Dermis blood vessel endothelial cell (primary cell): ENCODE results near the gene BLOC1S5. TPM values are rescaled to one million over a fixed set of nuclear protein-coding genes. Genes with fewer than 3 reads are reported as not detected.
"Not testable (repeated sequence)": the region's sequence is repeated elsewhere in the genome, so short reads cannot be mapped to it uniquely, and the experiment has no call there.

ENCODE experiments used
- DNase-seq: peaks from one replicate; pipeline ENCODE4 v3.0.0; 2010
- total RNA-seq: library from RNA; depleted of rRNA; stranded (reverse); fragments of >200 nt; gene quantifications from 2 replicates; pipeline ENCODE4 v1.2.3, GENCODE V29; 2014

Gene BLOC1S5
- total RNA-seq, 1 donor from 2014 or later = 23.7 TPM

DNA sequence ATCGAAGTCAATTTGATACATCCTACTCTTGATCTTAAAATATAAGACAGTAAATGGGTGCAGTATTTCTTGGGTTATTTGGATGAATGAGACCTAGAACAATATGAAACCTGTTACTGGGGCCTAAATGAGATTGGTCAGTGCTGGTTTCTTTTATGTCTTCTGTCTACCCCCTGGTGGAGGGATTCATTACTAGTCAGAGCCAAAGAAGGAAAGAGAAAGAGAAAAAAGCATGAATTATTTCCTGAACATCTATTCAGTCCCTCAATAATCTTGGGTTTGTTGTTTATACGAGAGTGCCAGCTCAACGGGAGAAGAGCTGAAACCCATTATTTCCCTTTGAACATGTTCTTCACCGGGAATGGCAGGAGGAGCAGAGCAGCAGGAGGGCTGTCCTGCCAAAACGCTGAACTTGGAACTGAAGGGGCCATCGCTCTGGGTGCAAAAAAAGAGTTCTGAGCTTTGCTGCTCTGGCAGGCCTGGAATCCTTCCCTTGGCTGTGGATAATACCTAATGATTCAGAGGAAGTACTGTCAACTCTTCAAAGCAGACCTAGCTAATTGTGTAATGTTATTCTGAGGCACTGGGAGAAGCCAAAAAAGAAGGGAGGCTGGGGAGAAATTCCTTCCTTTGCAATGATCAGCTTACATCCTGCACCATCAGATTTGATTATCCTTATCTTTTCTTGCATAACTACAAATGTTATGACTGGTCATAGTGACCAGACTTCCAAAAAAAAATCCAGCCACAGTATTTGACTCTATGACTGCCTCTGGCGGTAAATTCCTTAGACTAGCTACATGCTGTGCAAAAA lies 72.0 kb downstream of the BLOC1S5 start:
- peak; percentile 90 for DNase-seq

DNA sequence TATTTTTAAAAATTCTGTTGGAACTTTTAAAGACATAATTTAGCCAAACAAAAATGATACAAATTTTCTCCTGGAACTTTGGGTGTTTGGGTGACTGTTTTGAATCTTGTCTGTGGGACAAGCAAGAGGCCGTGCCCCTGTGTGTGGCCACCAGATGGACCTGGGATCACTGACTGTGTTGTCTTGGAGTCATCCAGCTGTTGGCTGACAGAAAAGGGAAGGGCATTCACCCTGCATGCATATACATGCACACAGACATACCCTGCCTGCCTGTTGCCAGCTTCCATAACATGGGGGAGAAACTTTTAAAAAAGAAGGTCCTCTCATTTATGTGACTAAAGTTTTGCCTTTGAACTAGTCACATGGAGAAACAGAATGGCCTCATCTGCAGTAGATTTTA lies 72.7 kb downstream of the BLOC1S5 start:
- no peak for DNase-seq

DNA sequence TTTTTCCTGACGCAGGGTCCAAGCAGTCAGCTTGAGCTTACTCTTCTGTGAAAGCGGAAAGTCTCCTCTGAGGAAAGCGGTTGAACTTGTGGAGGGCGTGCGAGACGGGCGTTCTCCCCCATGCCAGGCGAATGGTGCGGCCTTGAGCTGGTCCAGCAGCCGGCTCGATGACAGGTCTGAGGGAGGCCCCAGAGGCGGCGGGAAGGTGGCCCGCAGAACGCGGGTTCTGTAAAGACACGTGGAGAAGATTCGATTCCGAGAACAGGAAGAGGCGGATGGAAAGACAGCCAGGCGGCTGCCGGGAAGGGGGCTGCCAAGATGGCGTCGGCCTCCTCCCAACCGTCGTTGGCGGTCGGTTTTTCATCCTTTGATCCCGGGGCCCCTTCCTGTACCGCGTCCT lies 78.0 kb downstream of the BLOC1S5 start:
- DNase-seq = no peak

DNA sequence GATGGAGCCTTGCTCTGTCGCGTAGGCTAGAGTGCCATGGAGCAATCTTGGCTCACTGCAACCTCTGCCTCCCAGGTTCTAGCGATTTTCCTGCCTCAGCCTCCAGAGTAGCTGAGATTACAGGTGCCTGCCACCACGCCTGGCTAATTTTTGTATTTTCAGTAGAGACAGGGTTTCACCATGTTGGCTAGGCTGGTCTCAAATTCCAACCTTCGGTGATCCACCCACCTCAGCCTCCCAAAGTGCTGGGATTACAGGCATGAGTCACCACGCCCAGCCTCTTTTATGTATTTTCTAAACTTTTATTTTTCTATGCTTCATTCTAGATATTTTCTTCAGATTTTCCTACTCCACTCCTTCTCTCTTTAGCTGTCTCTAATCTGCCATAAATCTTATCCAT lies 80.2 kb downstream of the BLOC1S5 start:
- DNase-seq = not testable (repeated sequence)

DNA sequence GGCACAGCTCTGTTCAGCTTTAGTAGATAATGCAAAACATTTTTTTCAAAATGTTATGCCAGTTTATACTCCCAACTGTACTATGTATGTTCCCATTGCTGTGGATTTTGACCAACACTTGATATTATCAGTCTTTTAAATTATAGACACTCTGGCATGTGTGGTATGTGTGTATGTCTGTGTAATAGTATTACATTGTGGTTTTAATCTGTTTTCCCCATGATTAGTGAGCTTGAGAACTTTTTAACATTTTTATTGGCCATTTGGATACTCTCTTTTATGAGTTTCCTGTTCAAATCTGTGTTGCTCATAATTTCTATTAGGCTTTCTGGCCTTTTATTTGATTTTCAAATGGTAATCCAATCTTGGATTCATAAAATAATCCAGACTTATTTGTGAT lies 84.4 kb downstream of the BLOC1S5 start:
- no peak for DNase-seq

DNA sequence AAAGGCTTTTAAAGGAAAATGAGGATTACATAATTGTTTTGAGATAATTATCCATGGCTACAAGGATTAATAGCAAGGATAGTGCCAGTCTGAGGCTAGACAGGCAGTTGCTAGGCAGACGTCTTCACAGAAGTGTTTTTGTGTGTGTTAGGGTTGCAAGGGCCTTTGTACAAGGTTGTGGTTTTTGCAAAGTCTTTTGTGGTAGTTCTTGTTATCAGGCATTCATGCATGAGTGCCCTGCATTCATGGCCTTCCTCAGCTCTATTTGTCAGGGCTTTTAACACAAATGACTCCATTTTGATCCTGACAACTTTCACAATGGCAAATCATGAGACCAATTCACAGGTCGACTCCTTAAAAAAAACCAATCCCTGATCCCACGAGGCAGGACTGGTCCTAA lies 85.5 kb downstream of the BLOC1S5 start:
- DNase-seq = no peak

DNA sequence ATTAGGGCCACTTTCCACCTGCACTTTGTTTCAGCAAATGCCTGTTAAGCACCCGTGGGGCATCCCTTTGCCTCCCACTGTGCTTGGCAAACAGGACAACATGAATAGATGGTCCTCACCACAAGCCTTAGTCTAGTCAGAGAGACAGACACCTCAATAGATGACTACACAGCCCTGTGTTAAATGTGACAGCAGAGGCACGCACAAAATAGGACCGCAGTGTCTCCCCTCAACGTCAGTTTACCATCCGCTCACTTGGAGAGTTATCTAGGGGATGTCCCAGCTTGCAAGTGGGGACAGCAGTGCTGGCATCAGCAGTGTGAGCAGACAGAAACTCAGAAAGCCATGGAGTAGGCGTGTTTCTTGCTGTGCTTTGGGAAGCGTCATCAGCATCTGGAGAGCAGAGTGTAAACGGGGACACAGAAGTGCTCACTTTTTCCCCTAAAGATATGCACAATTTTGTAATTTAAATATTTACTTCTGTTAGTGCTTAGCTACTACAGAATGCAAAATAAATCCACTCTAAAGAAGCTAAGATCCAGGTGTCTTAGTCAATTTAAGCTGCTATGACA lies 87.6 kb downstream of the BLOC1S5 start:
- no peak for DNase-seq

DNA sequence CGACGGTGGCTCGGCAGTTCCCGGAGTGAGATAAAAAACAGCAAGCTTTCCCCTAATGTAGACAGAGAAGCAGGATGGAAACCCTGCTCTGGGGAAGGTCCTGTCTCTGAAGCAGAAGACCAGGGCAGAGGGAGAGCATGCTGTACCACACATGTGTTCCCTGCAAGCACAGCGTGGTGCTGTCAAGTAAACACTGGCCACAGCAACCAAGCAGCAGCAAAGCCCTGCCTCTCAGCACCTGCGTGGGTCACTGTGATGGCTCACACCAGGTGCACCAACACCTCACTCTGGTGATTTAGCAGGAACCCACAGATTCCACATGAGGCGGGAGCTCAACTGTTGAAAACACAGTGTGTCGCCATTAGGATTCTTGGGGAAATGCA lies 88.4 kb downstream of the BLOC1S5 start:
- DNase-seq = peak; percentile 84

DNA sequence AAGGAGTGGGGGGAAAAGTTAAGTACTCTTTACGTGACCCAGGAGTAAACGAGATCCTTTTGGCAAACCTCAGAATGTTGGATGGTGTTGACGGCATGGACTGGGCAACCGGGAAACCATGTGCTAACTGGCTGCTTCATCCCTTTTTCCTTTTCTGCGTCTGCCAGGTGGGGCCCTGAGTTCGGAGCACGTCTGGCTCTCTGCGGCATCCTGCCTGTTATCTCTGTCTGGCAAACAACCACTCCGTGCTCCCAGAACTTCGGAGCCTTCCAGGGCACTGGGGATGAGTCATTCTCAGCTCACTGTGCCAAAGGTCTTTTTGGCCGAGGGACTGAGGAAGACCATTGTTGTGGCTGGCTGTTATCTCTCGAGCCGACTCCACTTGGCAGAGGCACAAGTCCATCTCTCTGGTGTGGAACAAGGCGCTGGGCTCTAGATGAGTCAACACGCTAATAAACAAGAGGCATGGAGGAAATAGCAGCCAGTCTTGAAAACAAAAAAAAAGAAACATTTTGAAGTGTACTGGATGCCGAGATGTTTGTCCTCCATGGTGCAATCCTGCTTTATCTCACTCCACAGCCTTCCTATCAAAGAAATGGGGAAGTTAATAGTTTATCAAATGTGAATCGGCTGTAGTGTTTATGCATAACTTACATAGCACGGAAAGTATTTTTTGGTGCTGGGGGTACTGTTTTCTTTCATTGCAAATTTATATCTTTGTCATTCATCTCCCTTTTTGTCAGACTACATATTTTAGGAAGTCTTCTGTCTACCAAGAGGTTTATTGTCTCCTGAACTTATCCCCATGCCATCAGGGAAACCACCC lies 89.0 kb downstream of the BLOC1S5 start:
- DNase-seq = peak; percentile 99

DNA sequence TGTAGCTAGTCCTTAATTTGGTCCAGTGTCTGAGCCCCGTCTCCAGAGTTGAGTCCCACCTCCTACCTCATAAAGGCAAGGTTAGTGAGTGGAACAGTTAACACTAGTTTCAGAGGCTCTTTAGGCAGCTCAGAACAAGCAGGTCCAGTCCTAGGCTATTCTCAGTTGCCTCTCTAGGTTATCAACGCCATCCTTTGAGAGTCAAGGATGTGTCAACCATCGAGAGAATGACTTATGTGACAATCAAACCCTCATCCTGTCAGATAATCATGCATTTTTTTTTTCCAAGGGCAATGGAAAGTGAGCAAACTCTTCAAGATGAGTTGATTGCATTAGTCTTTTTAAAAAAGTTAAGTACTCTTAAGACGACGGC lies 89.6 kb downstream of the BLOC1S5 start:
- DNase-seq = no peak

DNA sequence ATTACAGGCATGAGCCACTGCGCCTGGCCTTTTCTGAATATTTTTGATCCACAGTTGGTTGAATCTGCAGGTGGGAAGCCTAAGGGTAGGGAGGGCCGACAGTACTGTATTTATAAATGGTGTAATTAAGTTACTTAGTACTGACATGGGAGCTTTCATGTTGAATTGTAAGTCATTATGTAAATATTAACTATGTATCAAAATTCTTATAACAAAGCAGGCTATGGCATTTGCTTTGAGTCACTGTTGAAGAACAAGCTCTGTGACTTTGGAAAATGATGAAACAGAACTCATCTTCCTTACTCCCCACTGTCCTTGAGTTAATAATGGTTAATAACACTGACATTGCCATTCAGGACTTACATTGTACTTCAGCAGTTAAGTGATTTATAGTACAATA lies 90.6 kb downstream of the BLOC1S5 start:
- no peak for DNase-seq

DNA sequence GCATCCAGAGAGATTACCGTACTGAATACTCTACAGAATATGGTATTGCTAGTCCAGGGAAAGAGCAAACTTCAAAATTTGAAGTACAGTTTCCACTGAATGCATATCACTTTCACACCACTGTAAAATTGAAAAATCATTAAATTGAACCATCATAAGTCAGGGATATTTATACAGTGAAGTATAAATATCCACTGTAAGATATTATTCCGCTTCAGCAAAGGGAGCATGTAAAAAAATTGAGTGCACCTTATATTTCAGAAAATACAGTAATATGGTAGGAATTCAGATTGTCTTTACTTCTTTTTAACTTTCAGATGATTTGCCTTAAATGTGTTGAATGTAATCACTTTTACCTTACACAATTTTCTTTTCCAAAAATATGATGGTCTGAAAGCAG lies 92.7 kb downstream of the BLOC1S5 start:
- no peak for DNase-seq

DNA sequence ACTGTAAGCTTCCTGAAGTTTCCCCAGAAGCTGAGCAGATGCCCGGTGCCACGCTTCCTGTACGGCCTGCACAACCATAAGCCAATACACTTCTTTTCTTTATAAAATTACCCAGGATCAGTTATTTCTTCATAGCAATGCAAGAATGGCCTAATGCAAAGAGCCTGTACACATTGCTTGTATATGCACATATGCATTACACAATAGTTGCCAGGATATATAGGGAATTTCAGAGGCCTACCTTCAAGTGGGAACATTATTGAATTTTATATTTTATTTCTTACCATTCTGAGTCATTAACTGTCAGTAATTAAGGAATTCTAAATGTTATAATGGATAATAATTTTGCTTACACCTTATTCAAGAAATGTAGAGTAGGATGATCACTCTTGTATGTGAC lies 93.6 kb downstream of the BLOC1S5 start:
- no peak for DNase-seq

Other genes with a start within 250 kb of the BLOC1S5 start
- gene TXNDC5, start 153.6 kb downstream of the BLOC1S5 start, total RNA-seq = 2,879 and 3,040 TPM in 2 replicates
- gene EEF1E1, start 38.2 kb upstream of the BLOC1S5 start, total RNA-seq = 64.0 and 99.4 TPM in 2 replicates